Pons (tissue), 1 donor: ENCODE results near the gene STAB2.

Source experiments
- DNase-seq: peaks from one replicate; pipeline ENCODE4 v3.0.0-alpha.2; 2016; ENCODE audit warnings: low spot score

The STAB2 gene

GRCh38 chr12:103586791-103587370, at the start of gene STAB2:
Gene STAB2, plus strand, starts transcription at chr12:103587273. Its CDS starts 204 bp downstream, at chr12:103587477.
- DNase-seq, result no peak

GRCh38 chr12:103538397-103538796, 48.7 kb upstream of the STAB2 start:
- no peak for DNase-seq

- DNase-seq, result no peak
Measured at GRCh38 chr12:103540319-103540718, 46.8 kb upstream of the STAB2 start.

GRCh38 chr12:103542078-103542477, 45.0 kb upstream of the STAB2 start:
- no peak for DNase-seq

GRCh38 chr12:103546959-103547358, 40.1 kb upstream of the STAB2 start:
- DNase-seq, result no peak

GRCh38 chr12:103547376-103547775, 39.7 kb upstream of the STAB2 start:
- DNase-seq, result no peak

GRCh38 chr12:103547929-103548328, 39.1 kb upstream of the STAB2 start:
- no peak for DNase-seq

- DNase-seq, result peak; percentile 84
Measured at GRCh38 chr12:103548622-103549601, 38.2 kb upstream of the STAB2 start.

GRCh38 chr12:103556890-103557627, 30.0 kb upstream of the STAB2 start:
- DNase-seq, result no peak

- DNase-seq, result no peak
Measured at GRCh38 chr12:103557628-103558010, 29.5 kb upstream of the STAB2 start.

- DNase-seq, result no peak
Measured at GRCh38 chr12:103558879-103559278, 28.2 kb upstream of the STAB2 start.

GRCh38 chr12:103560604-103561101, 26.4 kb upstream of the STAB2 start:
- DNase-seq, result no peak

- DNase-seq, result no peak
Measured at GRCh38 chr12:103561174-103561573, 25.9 kb upstream of the STAB2 start.

GRCh38 chr12:103566398-103566797, 20.7 kb upstream of the STAB2 start:
- DNase-seq, result no peak

GRCh38 chr12:103569278-103569677, 17.8 kb upstream of the STAB2 start:
- DNase-seq, result no peak

GRCh38 chr12:103571286-103571685, 15.8 kb upstream of the STAB2 start:
- DNase-seq, result peak; percentile 4

GRCh38 chr12:103572312-103573045, 14.6 kb upstream of the STAB2 start:
- DNase-seq, result peak; percentile 11

GRCh38 chr12:103573185-103573584, 13.9 kb upstream of the STAB2 start:
- DNase-seq, result no peak

- DNase-seq, result no peak
Measured at GRCh38 chr12:103578926-103579325, 8.1 kb upstream of the STAB2 start.

GRCh38 chr12:103580026-103580425, 7.0 kb upstream of the STAB2 start:
- no peak for DNase-seq

- no peak for DNase-seq
Measured at GRCh38 chr12:103583008-103583407, 4.1 kb upstream of the STAB2 start.

- DNase-seq, result no peak
Measured at GRCh38 chr12:103586132-103586531, 941 bp upstream of the STAB2 start.
